Fibroblast of the conjunctiva (primary cell): ENCODE results near the gene NECAB2.

Experiments used
- DNase-seq: peaks from one replicate; pipeline ENCODE4 v3.0.0-alpha.2; 2010; ENCODE audit warnings: low read depth

Gene NECAB2

GRCh38 chr16:83952940-83953795, 14.9 kb upstream of the NECAB2 start, which contains the start of gene OSGIN1:
Gene OSGIN1, plus strand, starts transcription at chr16:83953240. Its CDS starts 4,432 bp downstream, at chr16:83957672.
- peak; percentile 93 for DNase-seq

- DNase-seq: no peak
Observed at GRCh38 chr16:83953796-83954576, 14.1 kb upstream of the NECAB2 start.

- DNase-seq: no peak
Observed at GRCh38 chr16:83954577-83955016, 13.4 kb upstream of the NECAB2 start.

GRCh38 chr16:83955218-83956130, 12.6 kb upstream of the NECAB2 start:
- DNase-seq: peak; percentile 38

- peak; percentile 60 for DNase-seq
Observed at GRCh38 chr16:83956336-83957289, 11.4 kb upstream of the NECAB2 start.

- no peak for DNase-seq
Observed at GRCh38 chr16:83957296-83957855, 10.7 kb upstream of the NECAB2 start.

GRCh38 chr16:83958137-83958845, 9.8 kb upstream of the NECAB2 start:
- no peak for DNase-seq

GRCh38 chr16:83958846-83959565, 9.0 kb upstream of the NECAB2 start:
- DNase-seq: no peak

GRCh38 chr16:83959656-83960434, 8.2 kb upstream of the NECAB2 start:
- DNase-seq: no peak

- DNase-seq: no peak
Observed at GRCh38 chr16:83960521-83961249, 7.4 kb upstream of the NECAB2 start.

GRCh38 chr16:83961591-83961990, 6.5 kb upstream of the NECAB2 start:
- DNase-seq: no peak

- DNase-seq: no peak
Observed at GRCh38 chr16:83963277-83964119, 4.5 kb upstream of the NECAB2 start.

- no peak for DNase-seq
Observed at GRCh38 chr16:83964684-83965443, 3.2 kb upstream of the NECAB2 start.

GRCh38 chr16:83965444-83966152, 2.4 kb upstream of the NECAB2 start:
- no peak for DNase-seq

GRCh38 chr16:83966153-83966696, 1.8 kb upstream of the NECAB2 start:
- DNase-seq: no peak
